ENCODE data around the gene BDH1.

Gene BDH1

GRCh38 chr3:197491923-197492664 is 63.7 kb downstream of the BDH1 start:
- Histone ChIP-seq H3K9ac (ENCODE audit: low read length) (no peak overlapping the region), H3K4me2 (ENCODE audit: low read depth, low read length) (no peak overlapping the region), H3K9me3 (replicated peaks; ENCODE audit: insufficient read depth, low read length) (no peaks in the 10 kb centered on the region), H3K4me1 (ENCODE audit: low read length) (no peaks in the 10 kb centered on the region), H3K36me3 (replicated peaks; ENCODE audit: insufficient read depth, low read length) (no peaks in the 10 kb centered on the region), H3F3A (ENCODE audit: insufficient read depth, low read length) (no peaks in the 10 kb centered on the region), H4K20me1 (ENCODE audit: insufficient read depth, low read length) (no peaks in the 10 kb centered on the region), H3K9me2 (replicated peaks; ENCODE audit: insufficient read depth, low read length) (no peaks in the 10 kb centered on the region), H2AFZ (ENCODE audit: low read length) (no peak overlapping the region), H3K79me2 (ENCODE audit: low read length) (no peaks in the 10 kb centered on the region), H3K27me3 (replicated peaks; ENCODE audit: insufficient read depth, low read length) (no peaks in the 10 kb centered on the region), H3K4me3 (ENCODE audit: low read length) (no peak overlapping the region), H3K27ac (ENCODE audit: low read length) (no peak overlapping the region)
- no peak for DNase-seq
- no peak for TF ChIP-seq EZH2 (optimal IDR thresholded peaks at IDR 0.05; ENCODE audit: low read depth, low read length)
- no peak for TF ChIP-seq CTCF (IDR thresholded peaks at IDR 0.05; ENCODE audit: low read length)
- TF ChIP-seq EZH2phosphoT487 (IDR thresholded peaks at IDR 0.05; ENCODE audit: low read length) = no peak

- no peak overlapping the region for H3K4me3 ChIP-seq (ENCODE audit: low read length)
- no peaks in the 10 kb centered on the region for H3K36me3 ChIP-seq (replicated peaks; ENCODE audit: insufficient read depth, low read length)
- no peak overlapping the region for H2AFZ ChIP-seq (ENCODE audit: low read length)
- H3K4me1 ChIP-seq (ENCODE audit: low read length) = no peaks in the 10 kb centered on the region
- no peaks in the 10 kb centered on the region for H3K27me3 ChIP-seq (replicated peaks; ENCODE audit: insufficient read depth, low read length)
- no peak overlapping the region for H3K27ac ChIP-seq (ENCODE audit: low read length)
- H3K9me3 ChIP-seq (replicated peaks; ENCODE audit: insufficient read depth, low read length) = no peaks in the 10 kb centered on the region
- no peaks in the 10 kb centered on the region for H3F3A ChIP-seq (ENCODE audit: insufficient read depth, low read length)
- no peak overlapping the region for H3K4me2 ChIP-seq (ENCODE audit: low read depth, low read length)
- H3K9me2 ChIP-seq (replicated peaks; ENCODE audit: insufficient read depth, low read length) = no peaks in the 10 kb centered on the region
- DNase-seq = no peak
- no peaks in the 10 kb centered on the region for H4K20me1 ChIP-seq (ENCODE audit: insufficient read depth, low read length)
- TF ChIP-seq CTCF (IDR thresholded peaks at IDR 0.05; ENCODE audit: low read length) (no peak), EZH2phosphoT487 (IDR thresholded peaks at IDR 0.05; ENCODE audit: low read length) (no peak), EZH2 (optimal IDR thresholded peaks at IDR 0.05; ENCODE audit: low read depth, low read length) (no peak)
- H3K9ac ChIP-seq (ENCODE audit: low read length) = no peak overlapping the region
- H3K79me2 ChIP-seq (ENCODE audit: low read length) = no peaks in the 10 kb centered on the region
These were observed 64.3 kb downstream of the BDH1 start for GRCh38 chr3:197491478-197491877.

- DNase-seq = no peak
- no peaks in the 10 kb centered on the region for H3K79me2 ChIP-seq (ENCODE audit: low read length)
- no peaks in the 10 kb centered on the region for H3K36me3 ChIP-seq (replicated peaks; ENCODE audit: insufficient read depth, low read length)
- H3K4me2 ChIP-seq (ENCODE audit: low read depth, low read length) = no peak overlapping the region
- no peak overlapping the region for H3K27ac ChIP-seq (ENCODE audit: low read length)
- no peaks in the 10 kb centered on the region for H3K27me3 ChIP-seq (replicated peaks; ENCODE audit: insufficient read depth, low read length)
- no peaks in the 10 kb centered on the region for H3F3A ChIP-seq (ENCODE audit: insufficient read depth, low read length)
- no peaks in the 10 kb centered on the region for H3K9me2 ChIP-seq (replicated peaks; ENCODE audit: insufficient read depth, low read length)
- H3K9me3 ChIP-seq (replicated peaks; ENCODE audit: insufficient read depth, low read length) = no peaks in the 10 kb centered on the region
- H4K20me1 ChIP-seq (ENCODE audit: insufficient read depth, low read length) = no peaks in the 10 kb centered on the region
- no peak overlapping the region for H3K4me3 ChIP-seq (ENCODE audit: low read length)
- H3K9ac ChIP-seq (ENCODE audit: low read length) = no peak overlapping the region
- H2AFZ ChIP-seq (ENCODE audit: low read length) = no peak overlapping the region
- no peaks in the 10 kb centered on the region for H3K4me1 ChIP-seq (ENCODE audit: low read length)
- TF ChIP-seq EZH2 (optimal IDR thresholded peaks at IDR 0.05; ENCODE audit: low read depth, low read length) (no peak), EZH2phosphoT487 (IDR thresholded peaks at IDR 0.05; ENCODE audit: low read length) (no peak), CTCF (IDR thresholded peaks at IDR 0.05; ENCODE audit: low read length) (no peak)
These were observed 65.4 kb downstream of the BDH1 start for GRCh38 chr3:197490098-197491058.

Data from MM.1S (cell line).